Measurements from ENCODE around the gene ANKRD17.

Gene ANKRD17

GRCh38 chr4:73133784-73134183 is 124.8 kb downstream of the ANKRD17 start:
- H3K4me3 Mint-ChIP-seq: no peak overlapping the region
- H3K9me3 Mint-ChIP-seq: no peaks in the 10 kb centered on the region
- ATAC-seq: no peak
- H3K36me3 Mint-ChIP-seq: peaks cover 100% of the 10 kb centered on the region
- H3K4me1 Mint-ChIP-seq: no peaks in the 10 kb centered on the region
- DNase-seq (ENCODE audit: low spot score in 2 of 2): no peak
- H3K27ac Mint-ChIP-seq: no peak overlapping the region

- DNase-seq (ENCODE audit: low spot score in 2 of 2) (no peak), ATAC-seq (no peak)
- Mint-ChIP-seq H3K27ac (no peak overlapping the region), H3K4me1 (no peaks in the 10 kb centered on the region), H3K9me3 (no peaks in the 10 kb centered on the region), H3K36me3 (peaks cover 98% of the 10 kb centered on the region), H3K4me3 (no peak overlapping the region)
These were observed 127.3 kb downstream of the ANKRD17 start for GRCh38 chr4:73131281-73131680.

GRCh38 chr4:73129319-73129718 is 129.3 kb downstream of the ANKRD17 start:
- ATAC-seq (no peak), DNase-seq (ENCODE audit: low spot score in 2 of 2) (no peak)
- no peak overlapping the region for H3K4me3 Mint-ChIP-seq
- H3K4me1 Mint-ChIP-seq: no peaks in the 10 kb centered on the region
- peaks cover 98% of the 10 kb centered on the region for H3K36me3 Mint-ChIP-seq
- H3K9me3 Mint-ChIP-seq: no peaks in the 10 kb centered on the region
- H3K27ac Mint-ChIP-seq: no peak overlapping the region

GRCh38 chr4:73127839-73128453 is 130.7 kb downstream of the ANKRD17 start:
- Mint-ChIP-seq H3K9me3 (no peaks in the 10 kb centered on the region), H3K27ac (no peak overlapping the region), H3K36me3 (peaks cover 98% of the 10 kb centered on the region), H3K4me1 (no peaks in the 10 kb centered on the region), H3K4me3 (no peak overlapping the region)
- ATAC-seq (peak; percentile 45), DNase-seq (ENCODE audit: low spot score in 2 of 2) (no peak)

GRCh38 chr4:73109493-73109892 is 149.1 kb downstream of the ANKRD17 start:
- H3K4me3 Mint-ChIP-seq: no peak overlapping the region
- DNase-seq (ENCODE audit: low spot score in 2 of 2) (no peak), ATAC-seq (no peak)
- H3K27ac Mint-ChIP-seq: no peak overlapping the region
- peaks cover 11% of the 10 kb centered on the region for H3K4me1 Mint-ChIP-seq
- peaks cover 36% of the 10 kb centered on the region for H3K36me3 Mint-ChIP-seq
- H3K9me3 Mint-ChIP-seq: no peaks in the 10 kb centered on the region

GRCh38 chr4:73104695-73105094 is 153.9 kb downstream of the ANKRD17 start:
- Mint-ChIP-seq H3K9me3 (no peaks in the 10 kb centered on the region), H3K4me3 (no peak overlapping the region), H3K27ac (peak overlapping the region; percentile 81), H3K36me3 (no peaks in the 10 kb centered on the region), H3K4me1 (peaks cover 19% of the 10 kb centered on the region)
- ATAC-seq (no peak), DNase-seq (ENCODE audit: low spot score in 2 of 2) (no peak)

DNA sequence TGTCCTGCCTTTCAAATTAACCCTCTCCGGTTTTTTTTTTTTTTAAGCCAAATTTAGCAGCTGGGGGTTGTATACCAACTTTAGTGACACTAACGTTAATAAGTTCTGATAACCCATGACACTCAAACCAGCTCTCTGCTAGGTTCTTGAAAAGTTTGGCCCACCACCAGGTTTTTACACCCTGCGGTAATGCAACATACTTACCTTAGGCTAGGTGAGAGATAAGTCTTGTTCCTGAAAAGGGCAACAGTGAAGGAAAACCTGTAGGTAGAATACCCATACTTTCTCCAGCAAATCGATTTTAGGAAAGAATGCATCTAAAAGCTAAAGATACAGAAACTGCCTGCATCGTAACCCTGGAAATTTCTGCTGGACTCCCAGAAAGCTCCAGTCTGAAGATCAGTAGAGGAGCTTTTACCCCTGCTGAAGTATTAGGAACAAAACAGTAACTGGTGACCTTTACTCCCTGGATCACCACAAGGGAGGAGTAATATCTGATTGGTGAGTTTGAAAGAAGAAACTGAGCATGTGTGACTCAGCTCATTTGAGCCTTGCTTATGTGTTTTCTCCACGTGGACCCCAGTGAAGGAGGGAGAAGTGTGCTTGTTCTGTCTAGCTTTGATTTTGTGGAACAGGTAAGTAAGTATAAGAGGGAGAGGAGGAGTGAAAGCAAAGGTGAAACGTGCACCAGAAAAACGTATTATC is 154.6 kb downstream of the ANKRD17 start:
- ATAC-seq (no peak), DNase-seq (ENCODE audit: low spot score in 2 of 2) (no peak)
- H3K4me1 Mint-ChIP-seq: peaks cover 24% of the 10 kb centered on the region
- H3K36me3 Mint-ChIP-seq: no peaks in the 10 kb centered on the region
- H3K9me3 Mint-ChIP-seq: no peaks in the 10 kb centered on the region
- no peak overlapping the region for H3K4me3 Mint-ChIP-seq
- peak overlapping the region; percentile 7 for H3K27ac Mint-ChIP-seq

DNA sequence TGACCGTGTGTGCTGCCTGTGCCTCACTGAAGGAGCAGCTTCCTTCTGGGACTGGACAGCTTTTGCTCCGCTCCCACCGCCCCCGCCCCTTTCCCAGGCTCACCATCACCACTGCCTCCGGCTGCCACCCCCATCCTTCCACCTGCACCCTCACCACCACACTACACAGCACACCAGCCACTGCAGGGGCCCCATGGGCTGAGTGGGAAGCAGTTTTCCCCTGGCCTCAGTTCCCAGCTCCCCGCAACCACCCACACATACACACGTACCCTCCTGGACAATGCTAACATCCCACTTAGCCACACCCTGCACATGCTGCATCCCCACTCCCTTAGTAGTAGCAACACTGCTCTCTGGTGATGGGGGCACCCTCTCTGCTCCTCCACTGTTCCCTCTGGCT is 159.5 kb downstream of the ANKRD17 start:
- H3K4me3 Mint-ChIP-seq: no peak overlapping the region
- H3K4me1 Mint-ChIP-seq: peaks cover 10% of the 10 kb centered on the region
- ATAC-seq: no peak
- H3K27ac Mint-ChIP-seq: peak overlapping the region; percentile 92
- H3K9me3 Mint-ChIP-seq: no peaks in the 10 kb centered on the region
- no peak for DNase-seq (ENCODE audit: low spot score in 2 of 2)
- peaks cover 2% of the 10 kb centered on the region for H3K36me3 Mint-ChIP-seq

DNA sequence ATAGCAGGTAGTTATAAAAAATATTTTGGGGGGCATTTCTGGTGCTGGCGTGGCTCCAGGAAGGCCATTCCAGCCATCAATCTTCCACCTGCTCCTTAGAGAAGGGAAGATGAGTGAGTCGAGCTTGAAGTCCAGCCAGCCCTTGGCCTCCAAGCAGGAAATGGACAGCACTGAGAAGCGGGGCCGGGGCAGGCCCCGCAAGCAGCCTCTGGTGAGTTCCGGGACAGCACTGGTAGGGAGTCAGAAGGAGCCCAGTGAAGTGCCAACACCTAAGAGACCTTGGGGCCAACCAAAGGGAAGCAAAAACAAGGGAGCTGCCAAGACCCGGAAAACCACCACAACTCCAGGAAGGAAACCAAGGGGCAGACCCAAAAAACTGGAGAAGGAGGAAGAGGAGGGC is 159.9 kb downstream of the ANKRD17 start:
- H3K27ac Mint-ChIP-seq: peak overlapping the region; percentile 92
- DNase-seq (ENCODE audit: low spot score in 2 of 2): no peak
- no peak overlapping the region for H3K4me3 Mint-ChIP-seq
- ATAC-seq: no peak
- H3K4me1 Mint-ChIP-seq: peaks cover 8% of the 10 kb centered on the region
- H3K9me3 Mint-ChIP-seq: no peaks in the 10 kb centered on the region
- peaks cover 6% of the 10 kb centered on the region for H3K36me3 Mint-ChIP-seq

DNA sequence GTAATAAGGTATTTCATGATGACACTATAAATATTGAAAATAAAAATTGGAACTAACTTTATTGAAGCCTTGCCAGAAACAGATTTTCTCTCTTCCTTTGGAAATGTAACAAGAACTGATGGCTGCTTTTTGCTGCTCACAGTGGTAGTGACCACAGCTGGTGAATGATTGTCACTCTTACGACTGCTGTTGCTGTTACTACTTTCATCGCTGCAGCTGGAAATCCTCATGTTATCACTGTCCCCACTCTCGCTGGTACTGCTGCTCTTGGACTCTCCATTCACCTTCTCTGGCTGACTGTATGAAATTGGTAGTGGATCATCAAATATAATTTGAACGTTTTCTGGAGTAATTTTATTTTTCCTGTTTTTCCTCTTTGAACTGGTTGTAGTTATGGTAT is 160.6 kb downstream of the ANKRD17 start:
- H3K9me3 Mint-ChIP-seq: no peaks in the 10 kb centered on the region
- DNase-seq (ENCODE audit: low spot score in 2 of 2) (no peak), ATAC-seq (no peak)
- H3K4me1 Mint-ChIP-seq: peaks cover 8% of the 10 kb centered on the region
- H3K36me3 Mint-ChIP-seq: peaks cover 13% of the 10 kb centered on the region
- H3K4me3 Mint-ChIP-seq: no peak overlapping the region
- H3K27ac Mint-ChIP-seq: no peak overlapping the region

DNA sequence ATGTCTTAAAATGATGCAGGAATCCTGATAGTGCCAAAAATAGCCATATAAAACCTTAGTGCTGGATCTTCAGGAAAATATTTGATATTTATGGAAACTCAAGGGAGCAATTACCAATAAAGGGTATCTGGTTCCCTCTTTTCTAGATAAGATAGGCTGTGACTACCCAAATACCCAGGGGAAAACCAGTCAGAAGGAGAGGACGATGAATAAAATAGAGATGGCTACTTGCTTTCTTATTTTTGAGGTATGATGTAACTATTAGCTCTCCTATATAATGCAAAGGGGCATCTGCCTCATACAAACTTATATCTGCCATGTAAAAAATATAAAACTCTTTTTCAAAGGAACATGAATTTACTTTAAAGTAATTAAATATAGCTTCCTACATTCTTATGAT is 165.7 kb downstream of the ANKRD17 start:
- peaks cover 61% of the 10 kb centered on the region for H3K36me3 Mint-ChIP-seq
- H3K27ac Mint-ChIP-seq: no peak overlapping the region
- H3K4me3 Mint-ChIP-seq: no peak overlapping the region
- peaks cover 15% of the 10 kb centered on the region for H3K4me1 Mint-ChIP-seq
- no peak for DNase-seq (ENCODE audit: low spot score in 2 of 2)
- ATAC-seq: no peak
- H3K9me3 Mint-ChIP-seq: no peaks in the 10 kb centered on the region

GRCh38 chr4:73090738-73091137 is 167.9 kb downstream of the ANKRD17 start:
- Mint-ChIP-seq H3K4me3 (no peak overlapping the region), H3K27ac (peak overlapping the region; percentile 78), H3K36me3 (peaks cover 80% of the 10 kb centered on the region), H3K4me1 (peaks cover 21% of the 10 kb centered on the region), H3K9me3 (no peaks in the 10 kb centered on the region)
- no peak for ATAC-seq
- DNase-seq (ENCODE audit: low spot score in 2 of 2): no peak

DNA sequence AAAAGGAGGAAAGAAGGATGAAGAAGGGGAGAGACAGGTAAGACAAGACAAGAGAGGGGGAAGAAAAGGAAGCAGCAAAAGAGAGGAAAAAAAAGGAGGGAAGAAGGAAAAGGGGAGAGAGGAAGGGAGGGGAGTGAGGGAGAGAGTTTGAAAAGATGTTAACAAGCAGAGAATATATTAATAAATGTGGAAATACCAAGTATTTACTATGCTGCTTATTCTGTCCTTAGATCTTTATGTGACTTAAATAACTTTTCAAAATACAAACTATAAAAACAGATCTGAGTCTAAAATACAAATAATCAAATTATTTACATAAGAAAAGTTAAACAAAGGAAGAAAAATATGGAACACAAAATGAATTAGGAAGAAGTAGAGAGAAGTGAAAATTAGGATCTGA is 170.7 kb downstream of the ANKRD17 start:
- ATAC-seq (no peak), DNase-seq (ENCODE audit: low spot score in 2 of 2) (no peak)
- Mint-ChIP-seq H3K4me1 (peaks cover 21% of the 10 kb centered on the region), H3K4me3 (no peak overlapping the region), H3K9me3 (no peaks in the 10 kb centered on the region), H3K27ac (peak overlapping the region; percentile 6), H3K36me3 (peaks cover 95% of the 10 kb centered on the region)

GRCh38 chr4:73086095-73086868 is 172.3 kb downstream of the ANKRD17 start:
- DNase-seq (ENCODE audit: low spot score in 2 of 2) (no peak), ATAC-seq (no peak)
- H3K36me3 Mint-ChIP-seq: peaks cover 95% of the 10 kb centered on the region
- peak overlapping the region; percentile 55 for H3K4me3 Mint-ChIP-seq
- H3K27ac Mint-ChIP-seq: peak overlapping the region; percentile 83
- H3K9me3 Mint-ChIP-seq: no peaks in the 10 kb centered on the region
- peaks cover 15% of the 10 kb centered on the region for H3K4me1 Mint-ChIP-seq

DNA sequence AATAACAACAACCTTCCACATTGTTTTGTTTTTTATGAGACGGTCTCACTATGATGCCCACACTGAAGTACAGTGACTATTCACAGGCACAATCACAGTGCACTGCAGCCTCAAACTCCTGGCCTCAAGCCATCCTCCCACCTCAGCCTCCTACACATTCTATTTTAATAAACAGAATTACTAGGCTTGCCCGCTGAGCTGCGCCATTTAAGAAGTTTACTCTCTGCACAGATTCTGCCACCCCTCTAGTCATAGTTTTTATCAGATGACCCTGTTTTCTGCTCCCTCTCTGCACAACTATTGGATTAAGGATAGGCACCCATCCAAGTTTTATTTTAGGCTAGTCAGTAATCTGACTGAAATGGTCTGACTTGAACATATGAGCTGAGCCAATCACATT is 177.8 kb downstream of the ANKRD17 start:
- no peak for DNase-seq (ENCODE audit: low spot score in 2 of 2)
- Mint-ChIP-seq H3K4me1 (peaks cover 13% of the 10 kb centered on the region), H3K27ac (peak overlapping the region; percentile 77), H3K9me3 (no peaks in the 10 kb centered on the region), H3K4me3 (no peak overlapping the region), H3K36me3 (peaks cover 100% of the 10 kb centered on the region)
- ATAC-seq: peak; percentile 64

- Mint-ChIP-seq H3K36me3 (peaks cover 80% of the 10 kb centered on the region), H3K9me3 (no peaks in the 10 kb centered on the region), H3K27ac (no peak overlapping the region), H3K4me3 (no peak overlapping the region), H3K4me1 (peaks cover 9% of the 10 kb centered on the region)
- no peak for DNase-seq (ENCODE audit: low spot score in 2 of 2)
- no peak for ATAC-seq
These were observed 182.8 kb downstream of the ANKRD17 start for GRCh38 chr4:73075832-73076231.

All from stimulated activated effector memory CD8-positive, alpha-beta T cell treated with anti-CD3 and anti-CD28 coated beads, Interleukin-12 subunit alpha, Interleukin-12 subunit beta, amount 100 ng/mL, for 72 hours (primary cell).